ENCODE results near the gene CORO1A. TPM values are rescaled to one million over a fixed set of nuclear protein-coding genes. Genes with fewer than 3 reads are reported as not detected.
"Not testable (repeated sequence)": the region's sequence is repeated elsewhere in the genome, so short reads cannot be mapped to it uniquely, and the experiment has no call there.

CORO1A gene
- total RNA-seq, 1 donor from 2014 or later: 816 TPM

- no peak for DNase-seq (ENCODE audit: low spot score)
- intact Hi-C loops (cut with micrococcal nuclease): no loop called here
- H3K27me3 Mint-ChIP-seq (ENCODE audit: insufficient read depth): no peaks in the 10 kb centered on the region
- H3K9me3 Mint-ChIP-seq: no peaks in the 10 kb centered on the region
- H3K4me1 Mint-ChIP-seq (ENCODE audit: low read depth): peaks cover 15% of the 10 kb centered on the region
- H3K4me3 Mint-ChIP-seq: no peak overlapping the region
- peaks cover 10% of the 10 kb centered on the region for H3K36me3 Mint-ChIP-seq (ENCODE audit: low read depth)
- H3K27ac Mint-ChIP-seq: no peak overlapping the region
Observed at GRCh38 chr16:30179931-30180330, 3.5 kb upstream of the CORO1A start.

GRCh38 chr16:30180741-30181140 lies 2.7 kb upstream of the CORO1A start:
- Mint-ChIP-seq H3K36me3 (ENCODE audit: low read depth) (peaks cover 14% of the 10 kb centered on the region), H3K4me1 (ENCODE audit: low read depth) (peaks cover 15% of the 10 kb centered on the region), H3K9me3 (no peaks in the 10 kb centered on the region), H3K27ac (no peak overlapping the region), H3K4me3 (no peak overlapping the region), H3K27me3 (ENCODE audit: insufficient read depth) (no peaks in the 10 kb centered on the region)
- intact Hi-C loops (cut with micrococcal nuclease): no loop called here
- DNase-seq (ENCODE audit: low spot score): no peak

GRCh38 chr16:30184096-30184890 lies 891 bp downstream of the CORO1A start:
- peak; percentile 82 for DNase-seq (ENCODE audit: low spot score)
- no peaks in the 10 kb centered on the region for H3K27me3 Mint-ChIP-seq (ENCODE audit: insufficient read depth)
- H3K4me1 Mint-ChIP-seq (ENCODE audit: low read depth): peaks cover 27% of the 10 kb centered on the region
- peak overlapping the region; percentile 99 for H3K27ac Mint-ChIP-seq
- peaks cover 36% of the 10 kb centered on the region for H3K36me3 Mint-ChIP-seq (ENCODE audit: low read depth)
- intact Hi-C loops (cut with micrococcal nuclease): no loop called here
- no peaks in the 10 kb centered on the region for H3K9me3 Mint-ChIP-seq
- H3K4me3 Mint-ChIP-seq: peak overlapping the region; percentile 100

GRCh38 chr16:30184891-30185682 lies 1.7 kb downstream of the CORO1A start:
- H3K4me3 Mint-ChIP-seq: peak overlapping the region; percentile 100
- H3K4me1 Mint-ChIP-seq (ENCODE audit: low read depth): peaks cover 27% of the 10 kb centered on the region
- H3K36me3 Mint-ChIP-seq (ENCODE audit: low read depth): peaks cover 36% of the 10 kb centered on the region
- intact Hi-C loops (cut with micrococcal nuclease): no loop called here
- no peaks in the 10 kb centered on the region for H3K27me3 Mint-ChIP-seq (ENCODE audit: insufficient read depth)
- H3K27ac Mint-ChIP-seq: peak overlapping the region; percentile 99
- no peak for DNase-seq (ENCODE audit: low spot score)
- no peaks in the 10 kb centered on the region for H3K9me3 Mint-ChIP-seq

- H3K4me1 Mint-ChIP-seq (ENCODE audit: low read depth): peaks cover 27% of the 10 kb centered on the region
- intact Hi-C loops (cut with micrococcal nuclease): no loop called here
- no peaks in the 10 kb centered on the region for H3K27me3 Mint-ChIP-seq (ENCODE audit: insufficient read depth)
- peaks cover 36% of the 10 kb centered on the region for H3K36me3 Mint-ChIP-seq (ENCODE audit: low read depth)
- no peaks in the 10 kb centered on the region for H3K9me3 Mint-ChIP-seq
- peak overlapping the region; percentile 99 for H3K27ac Mint-ChIP-seq
- peak; percentile 82 for DNase-seq (ENCODE audit: low spot score)
- peak overlapping the region; percentile 100 for H3K4me3 Mint-ChIP-seq
Observed at GRCh38 chr16:30185683-30186421, 2.5 kb downstream of the CORO1A start.

- no peaks in the 10 kb centered on the region for H3K9me3 Mint-ChIP-seq
- no peak for DNase-seq (ENCODE audit: low spot score)
- intact Hi-C loops (cut with micrococcal nuclease): no loop called here
- H3K4me1 Mint-ChIP-seq (ENCODE audit: low read depth): peaks cover 27% of the 10 kb centered on the region
- H3K4me3 Mint-ChIP-seq: peak overlapping the region; percentile 100
- H3K27me3 Mint-ChIP-seq (ENCODE audit: insufficient read depth): no peaks in the 10 kb centered on the region
- H3K27ac Mint-ChIP-seq: peak overlapping the region; percentile 99
- peaks cover 36% of the 10 kb centered on the region for H3K36me3 Mint-ChIP-seq (ENCODE audit: low read depth)
Observed at GRCh38 chr16:30186444-30186781, 3.0 kb downstream of the CORO1A start.

GRCh38 chr16:30186782-30187555 lies 3.6 kb downstream of the CORO1A start:
- H3K4me1 Mint-ChIP-seq (ENCODE audit: low read depth): peaks cover 25% of the 10 kb centered on the region
- no peaks in the 10 kb centered on the region for H3K9me3 Mint-ChIP-seq
- H3K27me3 Mint-ChIP-seq (ENCODE audit: insufficient read depth): no peaks in the 10 kb centered on the region
- intact Hi-C loops (cut with micrococcal nuclease): no loop called here
- peak overlapping the region; percentile 99 for H3K27ac Mint-ChIP-seq
- H3K36me3 Mint-ChIP-seq (ENCODE audit: low read depth): peaks cover 36% of the 10 kb centered on the region
- DNase-seq (ENCODE audit: low spot score): peak; percentile 81
- H3K4me3 Mint-ChIP-seq: peak overlapping the region; percentile 100

- no peaks in the 10 kb centered on the region for H3K9me3 Mint-ChIP-seq
- no peak for DNase-seq (ENCODE audit: low spot score)
- H3K27me3 Mint-ChIP-seq (ENCODE audit: insufficient read depth): no peaks in the 10 kb centered on the region
- H3K36me3 Mint-ChIP-seq (ENCODE audit: low read depth): peaks cover 36% of the 10 kb centered on the region
- peak overlapping the region; percentile 100 for H3K4me3 Mint-ChIP-seq
- H3K4me1 Mint-ChIP-seq (ENCODE audit: low read depth): peaks cover 19% of the 10 kb centered on the region
- H3K27ac Mint-ChIP-seq: peak overlapping the region; percentile 99
- intact Hi-C loops (cut with micrococcal nuclease): no loop called here
Observed at GRCh38 chr16:30187556-30187865, 4.1 kb downstream of the CORO1A start.

- Mint-ChIP-seq H3K27ac (peak overlapping the region; percentile 58), H3K9me3 (no peaks in the 10 kb centered on the region)
Observed at GRCh38 chr16:30187971-30188561, 4.7 kb downstream of the CORO1A start.

GRCh38 chr16:30191158-30191557 lies 7.8 kb downstream of the CORO1A start:
- H3K36me3 Mint-ChIP-seq (ENCODE audit: low read depth): peaks cover 18% of the 10 kb centered on the region
- H3K4me1 Mint-ChIP-seq (ENCODE audit: low read depth): peaks cover 12% of the 10 kb centered on the region
- H3K4me3 Mint-ChIP-seq; DNase-seq (ENCODE audit: low spot score); H3K27me3 Mint-ChIP-seq (ENCODE audit: insufficient read depth); intact Hi-C loops (cut with micrococcal nuclease); H3K27ac Mint-ChIP-seq; H3K9me3 Mint-ChIP-seq: not testable (repeated sequence)

More at GRCh38 chr16:30187971-30188561, 4.7 kb downstream of the CORO1A start:
- DNase-seq (ENCODE audit: low spot score): no peak
- no peaks in the 10 kb centered on the region for H3K27me3 Mint-ChIP-seq (ENCODE audit: insufficient read depth)
- H3K4me3 Mint-ChIP-seq: peak overlapping the region; percentile 37
- peaks cover 17% of the 10 kb centered on the region for H3K4me1 Mint-ChIP-seq (ENCODE audit: low read depth)
- intact Hi-C loops (cut with micrococcal nuclease): no loop called here
- peaks cover 36% of the 10 kb centered on the region for H3K36me3 Mint-ChIP-seq (ENCODE audit: low read depth)

GRCh38 chr16:30193098-30193497 lies 9.7 kb downstream of the CORO1A start:
- DNase-seq (ENCODE audit: low spot score); H3K27ac Mint-ChIP-seq; H3K4me1 Mint-ChIP-seq (ENCODE audit: low read depth); H3K9me3 Mint-ChIP-seq; H3K27me3 Mint-ChIP-seq (ENCODE audit: insufficient read depth); H3K36me3 Mint-ChIP-seq (ENCODE audit: low read depth); H3K4me3 Mint-ChIP-seq; intact Hi-C loops (cut with micrococcal nuclease): not testable (repeated sequence)

GRCh38 chr16:30193615-30194014 lies 10.2 kb downstream of the CORO1A start, which contains the start of the genes BOLA2B and SLX1A:
TSS of gene BOLA2B (minus strand) at chr16:30193666. CDS start at chr16:30193595, 71 bp downstream.
TSS of gene SLX1A (plus strand) at chr16:30193875. CDS start at chr16:30194085, 210 bp downstream.
- intact Hi-C loops (cut with micrococcal nuclease); H3K9me3 Mint-ChIP-seq; H3K27ac Mint-ChIP-seq; H3K36me3 Mint-ChIP-seq (ENCODE audit: low read depth); H3K27me3 Mint-ChIP-seq (ENCODE audit: insufficient read depth); H3K4me3 Mint-ChIP-seq; H3K4me1 Mint-ChIP-seq (ENCODE audit: low read depth); DNase-seq (ENCODE audit: low spot score): not testable (repeated sequence)
